Putamen (tissue), 1 donor: ENCODE measurements around the gene ANO1.

ENCODE experiments used
- DNase-seq: peaks from one replicate; pipeline ENCODE4 v3.0.0-alpha.2; 2016; ENCODE audit warnings: low spot score

ANO1 gene

GRCh38 chr11:70095541-70096252 is 17.6 kb downstream of the ANO1 start:
- DNase-seq = no peak

- DNase-seq = no peak
Observed at GRCh38 chr11:70097783-70098563, 19.9 kb downstream of the ANO1 start.

- DNase-seq = no peak
Observed at GRCh38 chr11:70098936-70099335, 20.8 kb downstream of the ANO1 start.

- no peak for DNase-seq
Observed at GRCh38 chr11:70099578-70100279, 21.6 kb downstream of the ANO1 start.

GRCh38 chr11:70100280-70100603 is 22.1 kb downstream of the ANO1 start:
- no peak for DNase-seq

- no peak for DNase-seq
Observed at GRCh38 chr11:70100791-70101190, 22.7 kb downstream of the ANO1 start.

GRCh38 chr11:70103256-70103975 is 25.3 kb downstream of the ANO1 start:
- DNase-seq = no peak

GRCh38 chr11:70104419-70104818 is 26.3 kb downstream of the ANO1 start:
- no peak for DNase-seq

- no peak for DNase-seq
Observed at GRCh38 chr11:70104961-70105360, 26.8 kb downstream of the ANO1 start.

GRCh38 chr11:70105369-70105754 is 27.2 kb downstream of the ANO1 start:
- DNase-seq = no peak

GRCh38 chr11:70105755-70106571 is 27.8 kb downstream of the ANO1 start:
- DNase-seq = no peak

- no peak for DNase-seq
Observed at GRCh38 chr11:70106757-70107156, 28.6 kb downstream of the ANO1 start.

- DNase-seq = no peak
Observed at GRCh38 chr11:70107191-70107590, 29.1 kb downstream of the ANO1 start.

GRCh38 chr11:70107756-70108155 is 29.6 kb downstream of the ANO1 start:
- no peak for DNase-seq

- no peak for DNase-seq
Observed at GRCh38 chr11:70108250-70108649, 30.1 kb downstream of the ANO1 start.

- no peak for DNase-seq
Observed at GRCh38 chr11:70109006-70109405, 30.9 kb downstream of the ANO1 start.

GRCh38 chr11:70109903-70110302 is 31.8 kb downstream of the ANO1 start:
- no peak for DNase-seq

- no peak for DNase-seq
Observed at GRCh38 chr11:70110538-70111055, 32.5 kb downstream of the ANO1 start.

- no peak for DNase-seq
Observed at GRCh38 chr11:70111269-70112016, 33.3 kb downstream of the ANO1 start.

GRCh38 chr11:70112017-70112434 is 33.9 kb downstream of the ANO1 start:
- DNase-seq = no peak

GRCh38 chr11:70113801-70114200 is 35.7 kb downstream of the ANO1 start:
- DNase-seq = no peak
